Retina (tissue), 1 donor: ENCODE measurements around the gene IL2RA.
"Not testable (repeated sequence)": the region's sequence is repeated elsewhere in the genome, so short reads cannot be mapped to it uniquely, and the experiment has no call there.

Source experiments
- DNase-seq: peaks from one replicate; pipeline ENCODE4 v3.0.0-alpha.2; 2016

The IL2RA gene

GRCh38 chr10:6062101-6062771, at the start of gene IL2RA:
Gene IL2RA, minus strand, starts transcription at chr10:6062367. Its CDS starts 216 bp downstream, at chr10:6062151.
- DNase-seq = no peak

GRCh38 chr10:6110136-6110535, 48.0 kb upstream of the IL2RA start:
- DNase-seq = no peak

GRCh38 chr10:6109444-6109775, 47.2 kb upstream of the IL2RA start:
- no peak for DNase-seq

GRCh38 chr10:6108631-6109443, 46.7 kb upstream of the IL2RA start:
- DNase-seq = peak; percentile 56

- DNase-seq = no peak
These were observed 45.9 kb upstream of the IL2RA start for GRCh38 chr10:6108072-6108471.

DNA sequence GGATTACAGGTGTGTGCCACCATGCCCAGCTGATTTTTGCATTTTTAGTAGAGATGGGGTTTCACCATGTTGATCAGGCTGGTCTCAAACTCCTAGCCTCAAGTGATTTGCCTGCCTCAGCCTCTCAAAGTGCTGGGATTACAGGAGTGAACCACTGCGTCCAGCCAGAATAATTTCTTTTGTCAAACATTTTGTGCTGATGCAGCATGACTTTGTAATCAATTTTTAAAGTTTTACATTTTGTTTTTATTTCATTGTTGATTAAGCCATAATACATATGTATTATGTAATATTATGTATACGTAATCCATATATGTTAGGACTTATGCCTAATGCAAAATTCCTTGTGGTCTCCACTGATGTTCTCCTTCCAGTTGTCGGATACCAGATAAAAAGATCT, 45.4 kb upstream of the IL2RA start:
- DNase-seq = not testable (repeated sequence)

DNA sequence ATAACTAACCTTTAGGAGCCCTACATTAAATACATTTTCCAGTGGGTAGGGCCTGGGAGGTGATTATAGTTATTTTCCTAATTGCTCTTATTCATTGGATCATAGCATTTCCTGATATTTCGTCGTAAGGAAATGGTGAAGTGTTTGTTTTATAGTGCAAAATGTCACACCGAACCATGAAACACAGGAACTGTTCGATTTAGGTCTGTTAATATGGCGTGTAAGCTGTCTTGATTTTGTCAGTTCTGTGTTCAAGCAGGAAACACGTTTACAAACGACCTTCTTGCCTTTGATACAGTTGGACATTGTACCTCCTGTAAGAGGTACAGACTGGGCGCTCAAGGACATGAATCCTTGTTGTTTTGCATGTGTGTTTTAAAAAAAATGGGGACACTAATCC, 41.4 kb upstream of the IL2RA start:
- no peak for DNase-seq

GRCh38 chr10:6102128-6102527, 40.0 kb upstream of the IL2RA start:
- DNase-seq = no peak

GRCh38 chr10:6101181-6101580, 39.0 kb upstream of the IL2RA start:
- DNase-seq = no peak

GRCh38 chr10:6100370-6100769, 38.2 kb upstream of the IL2RA start:
- DNase-seq = no peak

- no peak for DNase-seq
These were observed 36.0 kb upstream of the IL2RA start for GRCh38 chr10:6098156-6098555.

GRCh38 chr10:6097063-6097462, 34.9 kb upstream of the IL2RA start:
- no peak for DNase-seq

DNA sequence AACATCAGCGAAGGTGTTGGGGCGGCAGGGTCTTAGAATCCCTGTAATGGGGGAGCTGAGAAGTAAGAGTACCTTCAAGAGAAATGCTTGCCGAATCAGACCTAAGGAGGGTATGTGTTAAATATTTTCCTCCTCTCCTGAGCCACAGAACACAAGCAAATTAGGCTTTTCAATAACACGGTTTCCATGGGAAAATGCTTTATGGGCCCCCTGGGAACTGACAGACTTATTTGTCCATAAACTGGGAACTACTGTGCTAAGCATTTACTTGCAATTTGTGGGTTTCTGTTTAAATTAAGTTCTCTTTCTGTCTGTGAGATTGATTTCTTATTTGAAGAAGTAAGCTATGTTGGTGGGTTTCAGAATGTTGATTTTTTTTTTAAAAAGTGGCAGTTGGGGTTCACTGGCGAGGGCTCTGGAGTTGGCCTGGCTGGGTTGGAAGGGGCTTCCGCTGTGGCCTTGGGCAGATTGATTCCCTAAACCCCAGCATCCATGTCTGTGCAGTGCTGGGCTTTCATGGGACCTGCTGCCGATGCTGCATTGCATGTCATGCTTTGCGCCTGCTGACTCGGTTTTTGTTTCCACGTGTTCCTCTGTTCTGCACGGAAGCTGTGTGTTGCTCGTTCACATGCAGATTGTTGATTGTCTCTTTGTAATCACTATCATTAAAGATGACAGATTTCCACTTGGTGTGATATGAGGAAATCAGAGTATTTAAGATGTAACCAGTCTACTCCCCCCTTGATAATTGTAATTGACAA, 33.8 kb upstream of the IL2RA start:
- DNase-seq = no peak

DNA sequence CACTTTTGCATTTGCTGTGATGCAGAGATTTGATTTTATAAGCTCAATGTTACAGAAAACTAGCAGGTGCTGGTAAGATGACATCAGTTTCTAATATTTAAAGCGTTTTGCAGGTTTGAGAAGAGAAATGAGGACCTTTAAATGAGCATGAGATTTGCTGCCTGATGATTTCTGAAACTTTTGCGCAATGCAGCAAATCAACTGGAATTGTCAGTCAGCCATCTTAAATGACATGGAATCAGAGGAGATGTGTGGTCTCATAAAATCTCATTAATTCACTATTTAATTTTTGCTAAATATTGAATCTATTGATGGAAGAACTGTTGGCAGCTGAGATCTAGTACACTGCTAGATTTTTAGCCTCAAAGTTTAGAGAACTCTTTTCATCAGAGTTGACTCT, 30.6 kb upstream of the IL2RA start:
- no peak for DNase-seq

DNA sequence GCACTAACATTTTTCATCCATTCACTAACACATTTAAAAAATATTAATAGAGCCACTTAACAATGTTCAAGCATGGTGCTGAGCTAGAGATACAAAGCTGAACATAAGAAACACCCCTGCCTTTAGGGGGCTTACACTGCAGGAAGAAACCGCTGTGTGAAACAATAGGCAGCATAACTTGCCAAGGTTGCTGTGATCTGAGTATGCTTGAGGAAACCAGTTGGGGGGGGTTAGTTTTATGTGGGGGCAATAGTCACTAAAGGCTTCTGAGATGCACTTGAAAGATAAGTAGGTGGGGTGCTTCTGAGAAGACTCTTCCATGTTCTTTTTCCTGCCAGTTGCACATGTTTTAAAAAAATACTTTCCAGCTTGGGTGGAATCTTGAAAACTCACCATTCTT, 29.5 kb upstream of the IL2RA start:
- DNase-seq = no peak

GRCh38 chr10:6089334-6090219, 27.4 kb upstream of the IL2RA start:
- DNase-seq = peak; percentile 78

DNA sequence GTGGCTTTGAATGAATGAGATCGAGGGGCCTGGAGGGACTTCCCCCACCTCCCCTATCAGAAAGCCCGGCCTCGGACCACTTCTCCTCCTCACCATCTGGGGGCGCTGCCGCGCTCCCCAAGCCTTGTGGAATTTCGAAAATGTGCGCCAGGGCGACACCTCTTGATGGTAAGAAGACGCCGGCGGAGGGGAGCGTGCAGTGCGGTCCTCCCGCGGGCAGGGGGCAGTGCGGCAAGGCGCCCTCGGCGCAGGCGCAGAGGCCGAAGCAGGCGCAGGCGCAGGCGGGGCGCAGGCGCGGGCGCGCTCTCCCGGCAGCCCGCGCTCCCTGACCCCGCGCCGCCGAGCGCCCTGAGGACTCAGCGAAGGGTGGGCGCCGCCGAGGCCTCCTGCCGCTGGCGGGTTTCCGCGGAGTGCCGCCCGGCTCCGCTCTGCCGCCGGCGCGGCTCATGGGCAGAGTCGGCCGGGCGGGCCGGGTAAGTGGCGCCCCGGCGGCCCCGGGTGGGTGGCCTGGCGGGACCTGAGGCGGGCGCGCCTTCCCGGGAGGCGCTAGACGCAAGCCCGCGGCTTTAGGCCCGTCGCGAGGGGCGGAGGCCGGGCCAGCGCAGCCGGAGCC, 26.7 kb upstream of the IL2RA start, which contains the start of gene RBM17:
TSS of gene RBM17 (plus strand) at position 314 of the 613 bp plus-strand sequence. CDS start 8,032 bp downstream, outside the sequence.
- peak; percentile 99 for DNase-seq

DNA sequence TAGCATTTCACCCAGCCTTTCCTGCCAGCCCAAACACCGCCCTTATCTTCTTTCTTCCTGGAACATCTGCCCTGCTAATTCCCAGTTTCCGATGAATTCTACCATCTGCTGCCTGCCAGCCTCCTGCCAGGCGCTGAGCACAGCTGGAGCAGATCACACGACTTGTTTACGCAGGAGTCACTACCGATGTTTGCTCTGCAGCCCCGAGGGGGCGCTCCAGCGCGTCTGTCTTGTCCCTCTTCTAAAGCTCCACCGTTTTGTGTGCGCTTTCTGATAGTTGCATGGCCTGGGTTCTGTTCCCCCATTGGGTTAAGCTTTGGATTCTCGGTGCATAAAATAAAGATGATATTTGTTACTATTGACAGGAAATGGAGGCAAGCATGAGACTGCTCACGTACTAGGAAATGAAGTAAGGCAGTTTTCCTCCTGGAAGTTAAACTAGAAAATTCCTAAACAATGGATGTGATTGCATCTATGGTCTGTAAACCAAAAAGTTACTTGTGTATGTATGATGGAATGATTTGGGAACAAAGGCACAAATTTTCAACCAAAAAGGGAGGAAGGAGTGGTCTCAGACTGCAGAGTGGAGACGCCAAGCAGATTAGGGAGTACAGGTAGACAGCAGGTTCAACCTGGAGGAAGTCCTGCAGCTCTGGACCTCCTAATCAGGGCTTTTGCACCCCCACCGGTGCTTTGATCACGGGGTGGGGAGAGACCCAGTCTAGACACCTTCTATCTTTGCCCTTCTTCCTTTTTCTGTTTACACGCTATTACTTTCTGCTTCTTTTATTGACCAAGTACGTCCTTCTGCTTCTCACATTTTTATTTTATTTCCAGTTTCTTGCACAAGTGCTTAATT, 24.4 kb upstream of the IL2RA start:
- DNase-seq = peak; percentile 86

GRCh38 chr10:6083523-6084475, 21.6 kb upstream of the IL2RA start:
- DNase-seq = no peak
